AG10803 (cell line): ENCODE measurements around the gene DNAJB5.
A peak's percentile ranks its signal among the peaks of the same experiment; 100 is the strongest.
"Not testable (repeated sequence)": the region's sequence is repeated elsewhere in the genome, so short reads cannot be mapped to it uniquely, and the experiment has no call there.

ENCODE experiments used
- DNase-seq: peaks from one replicate; pipeline ENCODE4 v3.0.0; 2010; ENCODE audit warnings: low read depth
- H3K4me3 ChIP-seq: 2 replicates; pipeline ENCODE4 v1.5.1; 2011; ENCODE audit warnings: mild to moderate bottlenecking, low read length, control low read depth
- CTCF ChIP-seq: conservative IDR thresholded peaks from 2 replicates; pipeline ENCODE4 v1.5.1; 2011; ENCODE audit warnings: mild to moderate bottlenecking, low read length, control low read depth, inconsistent platforms

Gene DNAJB5

DNA sequence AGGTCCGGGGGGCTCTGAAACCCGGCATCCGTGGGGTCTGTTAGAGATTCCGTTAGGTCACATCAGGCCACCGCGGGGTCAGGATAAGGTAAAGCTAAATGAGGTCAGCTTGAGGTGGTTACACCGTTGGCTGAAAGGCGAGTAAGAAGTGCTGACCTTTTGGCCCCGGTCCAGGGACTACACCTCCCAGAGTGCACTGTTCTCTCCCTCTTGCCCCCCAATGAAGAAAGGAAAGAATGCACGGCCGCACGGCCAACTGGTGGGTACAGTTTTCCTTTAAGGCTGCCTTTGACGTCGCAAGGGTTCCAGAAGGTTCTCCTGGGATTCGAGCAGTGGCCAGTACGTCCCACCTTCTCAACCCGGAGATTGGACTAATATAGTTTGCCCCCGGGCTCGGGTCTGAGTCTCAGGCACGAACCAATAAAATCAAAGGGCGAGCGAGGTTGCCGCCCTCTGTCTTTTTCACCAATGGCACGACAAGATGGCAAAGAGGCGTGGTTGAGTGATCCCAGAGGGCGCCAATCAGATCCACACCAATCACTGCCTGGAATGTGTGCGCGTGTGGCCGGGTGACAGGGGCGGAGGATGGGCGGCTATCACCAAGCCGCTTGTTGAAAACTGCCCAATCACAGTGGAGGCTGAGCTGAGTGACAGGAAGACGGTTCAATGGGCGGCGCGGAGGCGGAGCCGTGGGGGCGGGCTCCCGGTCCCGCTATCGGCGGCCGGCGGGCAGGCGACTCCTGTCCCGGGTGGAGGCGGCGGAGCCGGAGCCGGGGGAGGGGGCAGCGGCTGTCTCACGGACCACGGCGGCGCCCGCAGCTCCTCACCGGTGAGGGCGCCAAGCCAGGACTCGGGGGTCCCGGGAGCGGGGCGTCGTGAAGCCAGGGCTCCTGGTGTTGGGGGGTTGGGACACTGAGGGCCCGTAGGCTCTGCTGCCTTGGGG lies at the start of gene DNAJB5:
Gene DNAJB5 (plus strand): TSS at position 743 of the 943 bp plus-strand sequence. CDS start 886 bp downstream, outside the sequence.
- DNase-seq, result peak; percentile 100
- peak within 1 kb of the TSS; percentile 86 for H3K4me3 ChIP-seq
- TF ChIP-seq CTCF, result no peak

GRCh38 chr9:34939989-34940388 lies 49.6 kb upstream of the DNAJB5 start:
- not testable (repeated sequence) for H3K4me3 ChIP-seq, DNase-seq

- no peak for TF ChIP-seq CTCF
- no peak for DNase-seq
- H3K4me3 ChIP-seq, result no peak overlapping the region
These were observed 41.1 kb upstream of the DNAJB5 start for GRCh38 chr9:34948451-34948850.

DNA sequence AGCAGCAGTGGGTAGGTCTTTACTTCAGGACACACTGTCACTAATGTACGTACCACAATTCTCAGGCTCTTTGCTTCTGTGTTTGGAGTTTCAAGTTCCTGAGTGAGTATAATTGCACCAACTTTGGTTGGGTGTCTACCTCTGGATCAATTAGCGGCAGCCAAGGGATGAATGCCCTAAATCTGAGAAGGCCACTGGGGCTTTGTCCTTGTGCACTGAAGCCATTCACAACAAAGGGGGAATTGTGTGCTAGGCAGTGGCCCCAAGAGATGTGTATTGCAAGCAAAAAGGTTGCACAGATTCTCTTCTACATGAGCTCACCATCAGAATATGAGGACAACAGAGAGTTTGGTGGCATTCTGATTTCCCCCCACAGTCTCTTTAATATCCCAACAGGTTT lies 35.3 kb upstream of the DNAJB5 start:
- H3K4me3 ChIP-seq, result no peak overlapping the region
- no peak for DNase-seq
- TF ChIP-seq CTCF, result no peak

DNA sequence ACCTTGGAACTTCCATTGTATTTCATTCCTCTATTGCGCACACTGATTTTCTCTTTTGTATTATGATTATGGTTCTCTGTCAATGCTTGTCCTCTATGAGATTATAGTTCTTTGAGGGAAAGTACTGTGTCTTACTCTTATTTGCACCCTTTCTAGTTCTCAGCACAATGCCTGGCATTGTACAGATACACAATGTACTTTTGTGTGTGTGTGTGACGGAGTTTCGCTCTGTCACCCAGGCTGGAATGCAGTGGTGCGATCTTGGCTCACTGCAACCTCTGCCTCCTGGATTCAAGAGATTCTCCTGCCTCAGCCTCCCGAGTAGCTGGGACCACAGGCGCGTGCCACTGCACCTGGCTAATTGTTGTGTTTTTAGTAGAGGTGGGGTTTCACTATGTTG lies 33.5 kb upstream of the DNAJB5 start:
- DNase-seq, H3K4me3 ChIP-seq: not testable (repeated sequence)

GRCh38 chr9:34956648-34957047 lies 32.9 kb upstream of the DNAJB5 start:
- DNase-seq, result no peak
- TF ChIP-seq CTCF, result no peak
- no peak overlapping the region for H3K4me3 ChIP-seq

DNA sequence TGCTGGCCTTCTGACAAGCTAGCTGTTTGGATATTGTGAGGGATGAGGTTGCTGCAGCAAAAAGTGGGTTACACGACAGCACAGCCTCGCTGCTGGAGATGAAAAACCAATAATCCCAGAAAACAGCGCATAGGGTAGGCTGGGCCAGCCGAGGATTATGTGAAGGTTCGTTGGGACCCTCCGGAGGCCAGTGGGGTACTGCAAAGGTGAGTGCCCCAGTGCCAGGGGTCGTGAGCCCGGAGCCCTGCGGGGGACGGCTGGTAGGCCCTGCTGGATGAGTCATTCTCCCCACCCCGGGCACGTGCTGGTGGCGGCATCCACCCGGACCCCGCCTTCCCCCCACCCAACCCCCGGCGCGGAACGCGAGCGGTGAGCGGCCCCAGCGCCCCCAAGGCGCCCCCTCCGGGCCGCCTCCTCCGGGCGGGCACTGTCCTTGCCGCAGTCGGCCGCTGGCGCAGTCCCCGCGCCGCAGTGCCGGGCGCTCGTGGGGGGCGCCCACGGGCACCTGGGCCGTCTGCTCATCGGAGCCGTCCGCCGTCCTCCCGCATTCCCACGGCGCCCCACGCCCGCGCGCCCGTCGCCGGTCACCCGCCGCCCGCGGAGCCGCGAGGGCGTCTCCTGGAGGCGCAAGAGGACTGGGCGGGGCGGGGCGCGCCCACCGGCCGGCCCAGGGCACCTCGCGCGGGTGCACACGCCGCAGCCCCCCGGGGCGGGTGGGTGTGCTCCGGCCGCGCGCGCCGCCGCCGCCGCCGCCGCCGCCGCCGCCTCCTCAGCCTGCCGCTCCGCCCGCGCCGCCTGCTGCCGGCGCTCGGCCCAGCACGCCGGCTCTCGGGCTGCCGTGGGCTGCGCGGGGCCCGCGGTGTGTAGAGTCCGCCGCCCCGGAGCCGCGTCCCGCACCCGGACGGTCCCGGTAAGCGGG lies 31.8 kb upstream of the DNAJB5 start, which contains the start of gene PHF24:
Gene PHF24 (plus strand): TSS at position 794 of the 919 bp plus-strand sequence. CDS start 13,014 bp downstream, outside the sequence.
- peak; percentile 3 for DNase-seq
- no peak for TF ChIP-seq CTCF
- H3K4me3 ChIP-seq, result no peak within 1 kb of the TSS
